ENCODE results near the gene RAB27A. TPM values are rescaled to one million over a fixed set of nuclear protein-coding genes. Genes with fewer than 3 reads are reported as not detected.

RAB27A gene
- total and polyA plus RNA-seq, 2 of the 8 experiments (the other 6 are each of a cell fraction or from before 2014, with no cell fraction given), result 2.3 to 6.5 TPM

GRCh38 chr15:55282284-55282833 is 7.3 kb downstream of the RAB27A start (continued):
- TF ChIP-seq KDM5A (IDR thresholded peaks at IDR 0.05; ENCODE audit: low read length) (no peak), CHD1 (IDR thresholded peaks at IDR 0.05; ENCODE audit: low read depth, low read length) (no peak), POU5F1 (IDR thresholded peaks at IDR 0.05; ENCODE audit: low read depth, low read length) (no peak)
